H9 (cell line): ENCODE data around the gene CCL15. TPM values are rescaled to one million over a fixed set of nuclear protein-coding genes. Genes with fewer than 3 reads are reported as not detected.
"Not testable (repeated sequence)": the region's sequence is repeated elsewhere in the genome, so short reads cannot be mapped to it uniquely, and the experiment has no call there.

Experiments
- DNase-seq: peaks from one replicate; pipeline ENCODE4 v3.0.0-alpha.2; 2017
- H2AFZ ChIP-seq: one replicate; pipeline ENCODE4 v1.6.1; 2013; ENCODE audit warnings: mild to moderate bottlenecking, low read length, control low read depth, moderate library complexity
- H2AK5ac ChIP-seq: 2 replicates; pipeline ENCODE4 v1.6.1; 2013; ENCODE audit warnings: low read length, control low read depth, mixed read lengths; ENCODE audit not compliant: insufficient read length
- H2BK120ac ChIP-seq: one replicate; pipeline ENCODE4 v1.6.1; 2013; ENCODE audit warnings: low read depth, mild to moderate bottlenecking, low read length, control low read depth, inconsistent platforms; ENCODE audit not compliant: poor library complexity, severe bottlenecking
- H2BK12ac ChIP-seq: 2 replicates; pipeline ENCODE4 v1.6.1; 2013; ENCODE audit warnings: low read length, control low read depth, mixed read lengths, low read depth; ENCODE audit not compliant: insufficient read length
- H2BK15ac ChIP-seq: 2 replicates; pipeline ENCODE4 v1.6.1; 2013; ENCODE audit warnings: low read depth, low read length, control low read depth
- H2BK20ac ChIP-seq: one replicate; pipeline ENCODE4 v1.6.1; 2013; ENCODE audit warnings: low read depth, mild to moderate bottlenecking, low read length, control low read depth, inconsistent platforms; ENCODE audit not compliant: poor library complexity, severe bottlenecking
- H2BK5ac ChIP-seq: 2 replicates; pipeline ENCODE4 v1.6.1; 2013; ENCODE audit warnings: low read length, control low read depth, mixed read lengths; ENCODE audit not compliant: insufficient read length
- H3K14ac ChIP-seq: 2 replicates; pipeline ENCODE4 v1.6.1; 2013; ENCODE audit warnings: low read length, control low read depth; ENCODE audit not compliant: insufficient read depth
- H3K18ac ChIP-seq: 2 replicates; pipeline ENCODE4 v1.6.1; 2013; ENCODE audit warnings: low read depth, mild to moderate bottlenecking, mixed read lengths, low read length, control low read depth; ENCODE audit not compliant: insufficient read length
- H3K23ac ChIP-seq: 2 replicates; pipeline ENCODE4 v1.6.1; 2013; ENCODE audit warnings: low read length, control low read depth, mixed read lengths, low read depth; ENCODE audit not compliant: insufficient read length
- H3K23me2 ChIP-seq: 2 replicates; pipeline ENCODE4 v1.6.1; 2013; ENCODE audit warnings: low read depth, mild to moderate bottlenecking, mixed read lengths, low read length, control low read depth; ENCODE audit not compliant: insufficient read length, poor library complexity, severe bottlenecking
- H3K27ac ChIP-seq: 2 replicates; pipeline ENCODE4 v1.5.1; 2013; ENCODE audit warnings: low read length, control low read depth, mixed read lengths, low read depth; ENCODE audit not compliant: insufficient read length
- H3K27me3 ChIP-seq: 2 replicates; pipeline ENCODE4 v1.6.1; 2013; ENCODE audit warnings: low read length, control low read depth, inconsistent platforms; ENCODE audit not compliant: insufficient read depth
- H3K4ac ChIP-seq: 2 replicates; pipeline ENCODE4 v1.6.1; 2013; ENCODE audit warnings: low read depth, mild to moderate bottlenecking, control low read depth, inconsistent platforms, low read length, moderate library complexity
- H3K4me1 ChIP-seq: 2 replicates; pipeline ENCODE4 v1.6.1; 2013; ENCODE audit warnings: low read length, control low read depth, inconsistent platforms; ENCODE audit not compliant: insufficient read depth
- H3K4me2 ChIP-seq: 2 replicates; pipeline ENCODE4 v1.6.1; 2013; ENCODE audit warnings: low read length, control low read depth, mixed read lengths; ENCODE audit not compliant: insufficient read length, insufficient read depth
- H3K56ac ChIP-seq: 2 replicates; pipeline ENCODE4 v1.6.1; 2013; ENCODE audit warnings: low read depth, mild to moderate bottlenecking, mixed read lengths, low read length, control low read depth; ENCODE audit not compliant: insufficient read length
- H3K79me1 ChIP-seq: 2 replicates; pipeline ENCODE4 v1.6.1; 2013; ENCODE audit warnings: low read depth, mild to moderate bottlenecking, moderate library complexity, low read length, control low read depth, inconsistent platforms; ENCODE audit not compliant: insufficient read depth, poor library complexity, severe bottlenecking
- H3K79me2 ChIP-seq: 2 replicates; pipeline ENCODE4 v1.6.1; 2013; ENCODE audit warnings: low read length, control low read depth, inconsistent platforms; ENCODE audit not compliant: insufficient read depth
- H3K9ac ChIP-seq: 2 replicates; pipeline ENCODE4 v1.6.1; 2013; ENCODE audit warnings: low read length, control low read depth, mixed read lengths; ENCODE audit not compliant: insufficient read length; ENCODE audit errors: extremely low read depth
- H3K9me3 ChIP-seq: one replicate; pipeline ENCODE4 v1.6.1; 2013; ENCODE audit warnings: low read depth, low read length, inconsistent platforms; ENCODE audit not compliant: control insufficient read depth
- H3T11ph ChIP-seq: one replicate; pipeline ENCODE4 v1.6.1; 2013; ENCODE audit warnings: mild to moderate bottlenecking, low read length, control low read depth, inconsistent platforms
- H4K20me1 ChIP-seq: one replicate; pipeline ENCODE4 v1.6.1; 2013; ENCODE audit not compliant: control insufficient read depth, insufficient read length, insufficient read depth
- H4K5ac ChIP-seq: 2 replicates; pipeline ENCODE4 v1.6.1; 2013; ENCODE audit warnings: low read depth, mild to moderate bottlenecking, mixed read lengths, low read length, control low read depth; ENCODE audit not compliant: insufficient read length
- H4K8ac ChIP-seq: replicated peaks from 2 replicates; pipeline ENCODE4 v1.6.1; 2013; ENCODE audit warnings: low read length, control low read depth, mixed read lengths, low read depth; ENCODE audit not compliant: insufficient read length
- H4K91ac ChIP-seq: 2 replicates; pipeline ENCODE4 v1.6.1; 2013; ENCODE audit warnings: low read depth, mild to moderate bottlenecking, moderate library complexity, mixed read lengths, low read length, control low read depth; ENCODE audit not compliant: insufficient read length
- H3K27ac Mint-ChIP-seq, 3 experiments: 2 replicates in 2 of 3; 3 replicates in 1 of 3; pipeline ENCODE4 v1.8.0; 2020 to 2021; ENCODE audit warnings: mixed read lengths in 3 of 3, mild to moderate bottlenecking in 1 of 3, moderate library complexity in 1 of 3
- H3K27me3 Mint-ChIP-seq: 2 replicates; pipeline ENCODE4 v1.8.0; 2021; ENCODE audit warnings: low read depth, mild to moderate bottlenecking, moderate library complexity, mixed read lengths
- H3K36me3 Mint-ChIP-seq, 3 experiments: 2 replicates in 2 of 3; 3 replicates in 1 of 3; pipeline ENCODE4 v1.8.0; 2020 to 2021; ENCODE audit warnings: low read depth in 3 of 3, mixed read lengths in 3 of 3; ENCODE audit not compliant: insufficient read depth in 1 of 3
- H3K4me1 Mint-ChIP-seq, 2 experiments: 2 replicates each; pipeline ENCODE4 v1.8.0; 2020; ENCODE audit warnings: mixed read lengths in 2 of 2
- H3K4me3 Mint-ChIP-seq, 2 experiments: 2 replicates in 1 of 2; 3 replicates in 1 of 2; pipeline ENCODE4 v1.8.0; 2020 to 2021; ENCODE audit warnings: mild to moderate bottlenecking in 2 of 2, mixed read lengths in 2 of 2, moderate library complexity in 1 of 2
- H3K9me3 Mint-ChIP-seq, 2 experiments: 2 replicates in 1 of 2; 3 replicates in 1 of 2; pipeline ENCODE4 v1.8.0; 2020; ENCODE audit warnings: mild to moderate bottlenecking in 2 of 2, mixed read lengths in 2 of 2, moderate library complexity in 1 of 2
- CTCF ChIP-seq: fragments of 200-600 bp; sonication (generic); conservative IDR thresholded peaks from 3 replicates; pipeline ENCODE4 v1.8.0; 2021; ENCODE audit warnings: antibody characterized with exemption, mild to moderate bottlenecking
- WGBS: extraction: QIAGEN DNeasy Blood & Tissue Kit; methylation state at CpG from one replicate; pipeline ENCODE4 v1.1.7; 2013; ENCODE audit warnings: missing lambda C conversion rate, low lambda C conversion rate, mixed read lengths; ENCODE audit not compliant: insufficient read length; ENCODE audit errors: extremely low coverage; 5-methylcytosine and 5-hydroxymethylcytosine counted together
- total RNA-seq: library from RNA; stranded (reverse); gene quantifications from 2 replicates; pipeline ENCODE4 v1.2.1, GENCODE V29; 2021

CCL15 gene
- total RNA-seq, 1 experiment from 2014 or later = not detected

- H2BK15ac ChIP-seq = no peak overlapping the region
- H3K27me3 ChIP-seq = no peaks in the 10 kb centered on the region
- no peak overlapping the region for H3T11ph ChIP-seq
- H2AK5ac ChIP-seq = no peak overlapping the region
- H3K4me1 ChIP-seq = no peaks in the 10 kb centered on the region
- no peaks in the 10 kb centered on the region for H3K23me2 ChIP-seq
- no peak overlapping the region for H3K56ac ChIP-seq
- no peak overlapping the region for H3K27ac ChIP-seq
- H3K23ac ChIP-seq = no peak overlapping the region
- H3K4me3 Mint-ChIP-seq = no peak overlapping the region
- no peak overlapping the region for H4K5ac ChIP-seq
- H4K91ac ChIP-seq = no peak overlapping the region
- no peaks in the 10 kb centered on the region for H3K79me2 ChIP-seq
- H2BK5ac ChIP-seq = no peak overlapping the region
- H3K9me3 Mint-ChIP-seq = peaks cover 20 to 24% of the 10 kb centered on the region in 2 experiments; a peak in 4 of 5 replicates
- no CpG with 5 or more reads among the region's 2 CpGs for WGBS
- no peak overlapping the region for H3K9ac ChIP-seq
- no peak overlapping the region for H3K4ac ChIP-seq
- no peaks in the 10 kb centered on the region for H3K79me1 ChIP-seq
- no peak overlapping the region for H4K8ac ChIP-seq
- H3K4me2 ChIP-seq = no peak overlapping the region
- H2AFZ ChIP-seq = no peak overlapping the region
- H3K27me3 Mint-ChIP-seq = peaks cover 32% of the 10 kb centered on the region
- H3K36me3 Mint-ChIP-seq = peaks cover 0 to 2% (median 0%) of the 10 kb centered on the region in 3 experiments; a peak in 1 of 7 replicates
- no peak overlapping the region for H2BK120ac ChIP-seq
- no peak overlapping the region for H2BK20ac ChIP-seq
- DNase-seq = no peak
- no peaks in the 10 kb centered on the region for H3K9me3 ChIP-seq
- no peak overlapping the region for H3K27ac Mint-ChIP-seq
- H3K14ac ChIP-seq = no peak overlapping the region
- H2BK12ac ChIP-seq = no peak overlapping the region
- no peak overlapping the region for H3K18ac ChIP-seq
- H4K20me1 ChIP-seq = no peaks in the 10 kb centered on the region
- no peaks in the 10 kb centered on the region for H3K4me1 Mint-ChIP-seq
- TF ChIP-seq CTCF = no peak
Observed at GRCh38 chr17:36016555-36016954, 15.2 kb upstream of the CCL15 start.

GRCh38 chr17:36015895-36016294 is 14.5 kb upstream of the CCL15 start:
- not testable (repeated sequence) for H4K91ac ChIP-seq, H2AK5ac ChIP-seq, H4K20me1 ChIP-seq, H3K14ac ChIP-seq, H2BK15ac ChIP-seq, H2BK5ac ChIP-seq, H3K79me2 ChIP-seq, H2AFZ ChIP-seq, H3K27ac Mint-ChIP-seq, H4K8ac ChIP-seq, H2BK12ac ChIP-seq, H3T11ph ChIP-seq, H3K79me1 ChIP-seq, H3K56ac ChIP-seq, H2BK120ac ChIP-seq, DNase-seq, H3K9ac ChIP-seq, H3K4me1 Mint-ChIP-seq, H3K36me3 Mint-ChIP-seq, H3K4ac ChIP-seq, H2BK20ac ChIP-seq, H3K23me2 ChIP-seq, H3K27ac ChIP-seq, H3K27me3 ChIP-seq, H3K23ac ChIP-seq, H3K18ac ChIP-seq, H4K5ac ChIP-seq, H3K4me2 ChIP-seq, H3K4me3 Mint-ChIP-seq, H3K9me3 ChIP-seq, H3K4me1 ChIP-seq
- Mint-ChIP-seq H3K9me3 (peaks cover 26 to 28% of the 10 kb centered on the region in 2 experiments; a peak in 4 of 5 replicates), H3K27me3 (peaks cover 28% of the 10 kb centered on the region)
- no CpG with 5 or more reads among the region's 4 CpGs for WGBS
